Ovary (tissue), 9 donors: ENCODE data around the gene AHRR. TPM values are rescaled to one million over a fixed set of nuclear protein-coding genes. Genes with fewer than 3 reads are reported as not detected.

Experiments
- DNase-seq, 5 donors: peaks; one replicate each; pipeline ENCODE4 v3.0.0-alpha.2; 2019 to 2020
- H3K27ac ChIP-seq, 2 donors: fragments of 200-600 bp; one replicate each; pipeline versions ENCODE4 v1.5.1 to v1.8.0; 2019 to 2022
- H3K27me3 ChIP-seq: fragments of 200-600 bp; one replicate; pipeline ENCODE4 v1.8.0; 2022
- H3K36me3 ChIP-seq: fragments of 200-600 bp; sonication (generic); one replicate; pipeline ENCODE4 v1.5.1; 2019
- H3K4me1 ChIP-seq: one replicate; pipeline ENCODE4 v1.8.1; 2013; ENCODE audit warnings: mild to moderate bottlenecking, moderate library complexity; ENCODE audit not compliant: insufficient read depth
- H3K4me3 ChIP-seq: fragments of 200-600 bp; sonication (generic); one replicate; pipeline ENCODE4 v1.5.1; 2017
- H3K9me3 ChIP-seq, 2 donors: fragments of 200-600 bp in 1 of 2; sonication (generic) in 1 of 2; one replicate each; pipeline versions ENCODE4 v1.5.1 to v1.8.1; 2013 to 2019; ENCODE audit warnings: mild to moderate bottlenecking in 1 of 2, moderate library complexity in 1 of 2
- EP300 ChIP-seq: sonication (generic); formaldehyde crosslinking; IDR thresholded peaks from one replicate; pipeline ENCODE4 v1.6.1; 2017; ENCODE audit warnings: antibody characterized with exemption
- POLR2A ChIP-seq: fragments of 450-650 bp; IDR thresholded peaks from one replicate; pipeline ENCODE4 v1.6.1; 2017; ENCODE audit warnings: antibody characterized with exemption, mild to moderate bottlenecking, moderate library complexity
- WGBS, 3 donors: extraction: QIAGEN DNeasy Blood & Tissue Kit in 1 of 3; methylation state at CpG; one replicate each; pipeline versions ENCODE4 v1.1.5 to v1.1.7; 2013 to 2017; 5-methylcytosine and 5-hydroxymethylcytosine counted together
- intact Hi-C, 4 donors: fragments of 100-400 bp; cut with DNase I; formaldehyde crosslinking; loops; one replicate each; pipeline versions ENCODE4 v1.11.0 to v1.15.1; 2022 to 2023
- polyA plus RNA-seq, 2 donors: library from polyadenylated mRNA; stranded (reverse); fragments of 200-250 nt in 1 of 2; fragments of 350-450 nt in 1 of 2; fragmentation: Illumina TruSeq in 1 of 2; extraction: RNeasy Lipid Tissue Mini Kit (QIAGEN cat#74804) in 1 of 2; gene quantifications; one replicate each; pipeline ENCODE4 v1.2.3, GENCODE V29; 2013 to 2014
- total RNA-seq, 7 donors: library from RNA; depleted of rRNA in 2 of 7; stranded (reverse); fragments of >200 nt in 2 of 7; fragmentation: NEBNext Ultra II Directional in 3 of 7; extraction: Animal tissue kit (Norgen Biotek cat#: 25700) in 3 of 7; gene quantifications; one replicate each; pipeline versions ENCODE4 v1.1.0 to v1.2.4, GENCODE V29; 2016 to 2023
- TF ChIP-seq, protein P1 (sequence below), 3 donors: fragments of 450-650 bp in 2 of 3; fragments of 200-600 bp in 1 of 3; IDR thresholded peaks; one replicate each; pipeline versions ENCODE4 v1.5.1 to v1.8.0; 2016 to 2022; ENCODE audit warnings: antibody characterized with exemption in 3 of 3, mild to moderate bottlenecking in 1 of 3
- donor health status: DM: no; HTN: no; CAD: no; lungs with moderate emphysema.
- donor health status: DM: no; HTN: no; CAD: no.
- donor health status: Bipolar disorder and iron deficiency.
- donor health status: DM: yes; HTN: yes; CAD: no.
- donor health status: DM: no; HTN: no; CAD: no.
- donor health status: DM: yes; HTN: yes; CAD: no.

Gene AHRR
- total and polyA plus RNA-seq, 9 donors = 0.72 to 14.9 (median 2.0) TPM

DNA sequence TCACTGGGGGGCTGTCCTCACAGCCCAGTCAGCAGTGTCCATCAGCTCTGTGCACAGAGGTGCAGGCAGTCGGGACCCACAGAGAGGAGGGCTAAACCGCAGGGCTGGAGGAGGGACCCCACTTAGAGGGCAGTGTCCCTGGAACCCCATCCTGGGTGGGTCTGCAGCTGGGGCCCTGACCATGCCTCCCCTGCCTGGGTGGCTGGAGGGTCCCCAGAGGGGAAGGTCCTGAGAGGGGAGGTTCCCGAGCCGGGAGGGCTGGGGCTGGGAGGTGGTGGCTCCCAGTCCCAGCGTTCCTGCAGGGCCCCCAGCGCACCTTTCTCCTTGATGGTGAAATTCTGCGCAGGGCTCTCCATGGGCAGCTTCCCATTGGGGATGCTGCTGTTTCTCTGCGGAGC is 154.2 kb downstream of the AHRR start:
- no peaks in the 10 kb centered on the region for H3K27me3 ChIP-seq
- 36 to 59% (median 59%) methylated on average over 8 of the region's 8 CpGs for WGBS, 3 donors
- H3K4me3 ChIP-seq = no peak overlapping the region
- no peaks in the 10 kb centered on the region for H3K9me3 ChIP-seq
- intact Hi-C loops = no loop called here
- DNase-seq = peak in 1 of 5 donors; percentile 21
- peaks cover 10% of the 10 kb centered on the region for H3K4me1 ChIP-seq
- no peak overlapping the region for H3K27ac ChIP-seq
- TF ChIP-seq EP300 (no peak), POLR2A (no peak)
- TF ChIP-seq, protein P1, sequence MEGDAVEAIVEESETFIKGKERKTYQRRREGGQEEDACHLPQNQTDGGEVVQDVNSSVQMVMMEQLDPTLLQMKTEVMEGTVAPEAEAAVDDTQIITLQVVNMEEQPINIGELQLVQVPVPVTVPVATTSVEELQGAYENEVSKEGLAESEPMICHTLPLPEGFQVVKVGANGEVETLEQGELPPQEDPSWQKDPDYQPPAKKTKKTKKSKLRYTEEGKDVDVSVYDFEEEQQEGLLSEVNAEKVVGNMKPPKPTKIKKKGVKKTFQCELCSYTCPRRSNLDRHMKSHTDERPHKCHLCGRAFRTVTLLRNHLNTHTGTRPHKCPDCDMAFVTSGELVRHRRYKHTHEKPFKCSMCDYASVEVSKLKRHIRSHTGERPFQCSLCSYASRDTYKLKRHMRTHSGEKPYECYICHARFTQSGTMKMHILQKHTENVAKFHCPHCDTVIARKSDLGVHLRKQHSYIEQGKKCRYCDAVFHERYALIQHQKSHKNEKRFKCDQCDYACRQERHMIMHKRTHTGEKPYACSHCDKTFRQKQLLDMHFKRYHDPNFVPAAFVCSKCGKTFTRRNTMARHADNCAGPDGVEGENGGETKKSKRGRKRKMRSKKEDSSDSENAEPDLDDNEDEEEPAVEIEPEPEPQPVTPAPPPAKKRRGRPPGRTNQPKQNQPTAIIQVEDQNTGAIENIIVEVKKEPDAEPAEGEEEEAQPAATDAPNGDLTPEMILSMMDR (IDR thresholded peaks at IDR 0.05) = no peak
- no peaks in the 10 kb centered on the region for H3K36me3 ChIP-seq

DNA sequence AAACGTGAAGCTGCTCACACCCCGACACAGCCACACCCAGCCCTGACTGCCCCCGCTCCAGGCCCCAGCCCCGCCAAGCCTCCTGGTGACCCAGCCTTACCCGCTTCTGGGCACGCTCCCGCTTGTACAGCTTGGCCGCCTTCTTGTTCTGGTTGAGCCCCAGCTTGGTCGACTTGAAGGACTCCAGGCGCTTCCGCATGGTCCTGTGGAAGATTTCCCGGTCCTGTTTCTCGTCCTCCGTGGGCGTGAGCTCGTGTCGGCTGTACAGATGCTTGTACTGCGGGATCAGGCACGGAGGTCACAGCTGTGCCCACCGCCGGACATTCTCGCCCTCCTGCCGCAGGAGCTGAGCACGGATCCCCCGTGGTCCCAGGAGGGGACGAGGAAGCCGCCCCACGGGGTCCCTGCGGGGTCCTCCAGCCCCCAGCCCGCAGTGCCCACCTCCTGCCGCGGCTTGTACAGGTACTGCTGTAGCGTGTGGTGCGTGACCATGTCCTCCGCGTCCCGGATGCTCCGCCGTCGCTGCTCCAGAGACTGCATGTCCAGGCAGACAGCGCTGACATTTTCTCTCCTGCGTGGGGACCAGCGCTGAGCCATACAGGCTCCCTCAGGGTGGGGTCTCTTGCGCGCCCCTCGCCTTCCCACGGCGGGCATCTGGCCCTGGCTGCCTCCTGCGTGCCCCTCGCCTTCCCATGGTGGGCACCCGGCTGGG is 154.7 kb downstream of the AHRR start:
- peak in 1 of 5 donors; percentile 36 for DNase-seq
- WGBS, 3 donors = 58 to 68% (median 60%) methylated on average over 37 to 51 of the region's 51 CpGs
- Histone ChIP-seq H3K36me3 (no peaks in the 10 kb centered on the region), H3K9me3 (no peaks in the 10 kb centered on the region), H3K27me3 (no peaks in the 10 kb centered on the region), H3K27ac (no peak overlapping the region), H3K4me1 (peaks cover 10% of the 10 kb centered on the region), H3K4me3 (no peak overlapping the region)
- intact Hi-C loops = no loop called here
- no peak for TF ChIP-seq POLR2A
- no peak for TF ChIP-seq EP300
- TF ChIP-seq, protein P1 (IDR thresholded peaks at IDR 0.05) = no peak

GRCh38 chr5:476814-477175 is 155.3 kb downstream of the AHRR start:
- H3K27me3 ChIP-seq = no peaks in the 10 kb centered on the region
- no peak overlapping the region for H3K27ac ChIP-seq
- H3K4me1 ChIP-seq = peaks cover 10% of the 10 kb centered on the region
- no peak for TF ChIP-seq EP300
- no peak for TF ChIP-seq POLR2A
- TF ChIP-seq, protein P1 (IDR thresholded peaks at IDR 0.05) = no peak
- 53 to 71% (median 55%) methylated on average over 9 of the region's 9 CpGs for WGBS, 3 donors
- no peak for DNase-seq
- intact Hi-C loops = no loop called here
- H3K4me3 ChIP-seq = no peak overlapping the region
- H3K9me3 ChIP-seq = no peaks in the 10 kb centered on the region
- no peaks in the 10 kb centered on the region for H3K36me3 ChIP-seq

DNA sequence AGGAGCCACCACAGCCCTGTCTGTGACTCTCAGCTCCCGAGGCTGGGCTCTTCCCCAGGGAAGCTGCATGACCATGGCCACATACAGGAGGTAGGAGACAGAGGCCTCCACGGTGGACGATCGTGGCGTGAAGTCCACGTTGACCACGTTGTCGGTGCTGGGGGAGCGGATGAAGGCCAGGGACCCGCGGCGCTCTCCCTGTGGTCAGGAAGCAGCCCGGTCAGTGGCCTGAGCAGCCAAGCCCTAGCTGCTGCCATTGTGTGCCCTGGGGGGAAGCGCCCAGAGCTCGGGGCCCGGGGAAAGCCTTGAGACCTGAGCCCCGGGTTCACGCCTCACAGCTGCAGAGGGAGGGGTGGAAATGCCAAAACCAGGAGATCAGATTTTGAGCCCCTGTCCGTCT is 155.7 kb downstream of the AHRR start:
- TF ChIP-seq, protein P1 (IDR thresholded peaks at IDR 0.05) = no peak
- TF ChIP-seq EP300 (no peak), POLR2A (no peak)
- Histone ChIP-seq H3K4me3 (no peak overlapping the region), H3K9me3 (no peaks in the 10 kb centered on the region), H3K27ac (no peak overlapping the region), H3K27me3 (no peaks in the 10 kb centered on the region), H3K4me1 (peaks cover 8% of the 10 kb centered on the region), H3K36me3 (no peaks in the 10 kb centered on the region)
- no peak for DNase-seq
- intact Hi-C loops = no loop called here
- 64 to 70% (median 64%) methylated on average over 18 to 19 of the region's 19 CpGs for WGBS, 3 donors
